Fibroblast of lung (primary cell): ENCODE measurements around the gene ZNF816. TPM values are rescaled to one million over a fixed set of nuclear protein-coding genes. Genes with fewer than 3 reads are reported as not detected.

Experiments used
- DNase-seq, 2 donors: peaks; one replicate each; pipeline versions ENCODE4 v3.0.0 to v3.0.0-alpha.2; 2010; ENCODE audit warnings: low read depth in 2 of 2
- H2AFZ ChIP-seq: 2 replicates; pipeline ENCODE4 v1.5.1; 2012; ENCODE audit warnings: low read length, control low read depth, inconsistent platforms
- H3K27ac ChIP-seq: 2 replicates; pipeline ENCODE4 v1.5.1; 2011; ENCODE audit warnings: low read length, control low read depth; ENCODE audit not compliant: insufficient read depth
- H3K27me3 ChIP-seq: 2 replicates; pipeline ENCODE4 v1.5.1; 2011; ENCODE audit warnings: mild to moderate bottlenecking, low read length; ENCODE audit not compliant: control insufficient read depth, insufficient read depth
- H3K36me3 ChIP-seq: 2 replicates; pipeline ENCODE4 v1.5.1; 2011; ENCODE audit warnings: low read length; ENCODE audit not compliant: control insufficient read depth, insufficient read depth
- H3K4me1 ChIP-seq: 2 replicates; pipeline ENCODE4 v1.5.1; 2011; ENCODE audit warnings: low read length; ENCODE audit not compliant: control insufficient read depth, insufficient read depth; ENCODE audit errors: extremely low read depth
- H3K4me2 ChIP-seq: 2 replicates; pipeline ENCODE4 v1.5.1; 2011; ENCODE audit warnings: low read length, control low read depth; ENCODE audit not compliant: insufficient read depth; ENCODE audit errors: extremely low read depth
- H3K4me3 ChIP-seq, 4 experiments: fragments of 200-600 bp in 1 of 4; sonication (generic) in 1 of 4; replicated peaks in 1 of 4; 2 replicates each; pipeline ENCODE4 v1.5.1; 2011 to 2016; ENCODE audit warnings: low read length in 4 of 4, low read depth in 3 of 4, mild to moderate bottlenecking in 3 of 4, control low read depth in 2 of 4, inconsistent platforms in 1 of 4, mixed read lengths in 1 of 4; ENCODE audit not compliant: insufficient read depth in 1 of 4; ENCODE audit errors: control extremely low read depth in 1 of 4
- H3K79me2 ChIP-seq: 2 replicates; pipeline ENCODE4 v1.5.1; 2012; ENCODE audit warnings: mild to moderate bottlenecking, low read length, inconsistent platforms; ENCODE audit not compliant: control insufficient read depth, insufficient read depth
- H3K9ac ChIP-seq: 2 replicates; pipeline ENCODE4 v1.5.1; 2011; ENCODE audit warnings: mild to moderate bottlenecking, low read length, control low read depth; ENCODE audit not compliant: insufficient read depth
- H3K9me3 ChIP-seq: 2 replicates; pipeline ENCODE4 v1.5.1; 2012; ENCODE audit warnings: low read depth, low read length; ENCODE audit not compliant: control insufficient read depth, insufficient read depth
- H4K20me1 ChIP-seq: 2 replicates; pipeline ENCODE4 v1.5.1; 2011; ENCODE audit warnings: low read length; ENCODE audit not compliant: control insufficient read depth, insufficient read depth; ENCODE audit errors: extremely low read depth
- CTCF ChIP-seq, 2 donors: IDR thresholded peaks in 1 of 2; conservative IDR thresholded peaks in 1 of 2; 1 replicate in 1 of 2; 2 replicates in 1 of 2; pipeline ENCODE4 v1.5.1; 2011 to 2012; ENCODE audit warnings: low read length in 2 of 2, control low read depth in 1 of 2, inconsistent platforms in 1 of 2, low read depth in 1 of 2, mild to moderate bottlenecking in 1 of 2
- EZH2 ChIP-seq: IDR thresholded peaks from 2 replicates; pipeline ENCODE4 v1.5.1; 2012; ENCODE audit warnings: low read length, control low read depth, mild to moderate bottlenecking; ENCODE audit errors: missing control alignments
- polyA plus RNA-seq, 2 donors: library from polyadenylated mRNA; depleted of rRNA in 1 of 2; stranded (reverse) in 1 of 2; unstranded in 1 of 2; fragments of >200 nt; gene quantifications; 2 replicates each; pipeline ENCODE4 v1.2.1, GENCODE V29; 2011 to 2012; ENCODE audit warnings: missing spikeins in 1 of 2
- total RNA-seq: library from RNA; depleted of rRNA; stranded (reverse); fragments of >200 nt; gene quantifications from 2 replicates; pipeline ENCODE4 v1.2.1, GENCODE V29; 2014

The ZNF816 gene
- total and polyA plus RNA-seq, 2 donors (not counting 1 experiment from before 2014, with no cell fraction given) = 2.9 to 10.1 TPM

GRCh38 chr19:52959613-52960295, 2.9 kb downstream of the ZNF816 start:
- TF ChIP-seq CTCF (conservative IDR thresholded peaks at IDR 0.05 in 1 of 2, IDR thresholded peaks at IDR 0.05 in 1 of 2; ENCODE audit: low read depth in 1 of 2, low read length in 2 of 2) = no peak
- TF ChIP-seq EZH2 = no peak
- no peaks in the 10 kb centered on the region for H3K79me2 ChIP-seq
- H3K27me3 ChIP-seq = no peaks in the 10 kb centered on the region
- no peak overlapping the region for H3K9ac ChIP-seq
- no peak overlapping the region for H3K4me3 ChIP-seq
- no peak overlapping the region for H2AFZ ChIP-seq
- DNase-seq = no peak
- no peaks in the 10 kb centered on the region for H3K9me3 ChIP-seq
- H3K4me2 ChIP-seq = no peak overlapping the region
- no peaks in the 10 kb centered on the region for H4K20me1 ChIP-seq
- H3K4me1 ChIP-seq = no peaks in the 10 kb centered on the region
- H3K27ac ChIP-seq = no peak overlapping the region
- H3K36me3 ChIP-seq = no peaks in the 10 kb centered on the region

DNA sequence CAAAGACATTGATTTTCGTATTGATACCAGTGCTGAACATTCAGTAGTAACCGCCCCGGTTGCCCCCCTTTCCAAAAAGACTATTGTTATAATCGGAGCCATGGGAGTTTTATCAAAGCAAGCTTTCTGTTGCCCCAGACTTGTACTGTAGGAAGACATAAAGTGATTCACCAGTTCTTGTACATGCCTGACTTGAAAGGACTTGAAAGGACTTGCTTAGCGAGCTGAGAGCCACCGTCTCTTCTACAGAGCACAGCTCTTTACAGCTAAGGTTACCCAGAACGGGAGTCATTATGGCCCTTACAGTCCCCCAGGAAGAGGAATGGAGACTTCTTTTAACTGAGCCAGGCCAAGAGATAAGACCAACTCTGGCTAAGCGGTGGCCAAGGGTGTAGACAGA, 5.1 kb downstream of the ZNF816 start:
- Histone ChIP-seq H3K79me2 (no peaks in the 10 kb centered on the region), H3K9ac (no peak overlapping the region), H2AFZ (no peak overlapping the region), H3K27me3 (no peaks in the 10 kb centered on the region), H3K27ac (no peak overlapping the region), H3K4me2 (no peak overlapping the region), H3K36me3 (no peaks in the 10 kb centered on the region), H4K20me1 (no peaks in the 10 kb centered on the region), H3K4me3 (no peak overlapping the region), H3K9me3 (no peaks in the 10 kb centered on the region), H3K4me1 (no peaks in the 10 kb centered on the region)
- no peak for TF ChIP-seq CTCF (conservative IDR thresholded peaks at IDR 0.05 in 1 of 2, IDR thresholded peaks at IDR 0.05 in 1 of 2; ENCODE audit: low read depth in 1 of 2, low read length in 2 of 2)
- no peak for TF ChIP-seq EZH2
- no peak for DNase-seq

DNA sequence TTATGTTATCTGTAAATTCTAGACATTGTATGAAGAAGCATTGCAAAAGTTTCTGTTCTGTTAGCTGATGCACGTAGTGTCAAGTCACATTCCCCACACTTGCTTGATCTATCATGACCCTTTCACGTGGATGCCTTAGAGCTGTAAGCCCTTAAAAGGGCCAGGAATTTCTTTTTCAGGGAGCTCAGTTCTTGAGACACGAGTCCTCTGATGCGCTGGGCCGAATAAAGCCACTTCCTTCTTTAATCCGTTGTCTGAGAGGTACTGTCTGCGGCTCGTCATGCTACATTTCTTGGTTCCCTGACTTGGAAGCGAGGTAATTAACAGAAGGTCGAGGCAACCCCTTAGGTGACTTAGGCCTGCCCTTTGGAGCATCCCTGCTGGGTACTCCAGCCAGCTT, 5.8 kb downstream of the ZNF816 start:
- no peak overlapping the region for H3K4me3 ChIP-seq
- TF ChIP-seq EZH2 (no peak), CTCF (conservative IDR thresholded peaks at IDR 0.05 in 1 of 2, IDR thresholded peaks at IDR 0.05 in 1 of 2; ENCODE audit: low read depth in 1 of 2, low read length in 2 of 2) (no peak)
- DNase-seq = no peak
- H4K20me1 ChIP-seq = no peaks in the 10 kb centered on the region
- no peak overlapping the region for H3K27ac ChIP-seq
- no peaks in the 10 kb centered on the region for H3K36me3 ChIP-seq
- no peaks in the 10 kb centered on the region for H3K27me3 ChIP-seq
- no peaks in the 10 kb centered on the region for H3K4me1 ChIP-seq
- no peak overlapping the region for H3K9ac ChIP-seq
- no peak overlapping the region for H2AFZ ChIP-seq
- no peak overlapping the region for H3K4me2 ChIP-seq
- H3K9me3 ChIP-seq = no peaks in the 10 kb centered on the region
- H3K79me2 ChIP-seq = no peaks in the 10 kb centered on the region
